Activated naive CD4-positive, alpha-beta T cell treated with anti-CD3 and anti-CD28 coated beads, Interleukin-2, amount 50 U/mL, for 72 hours (primary cell): ENCODE data around the gene LRRTM4. TPM values are rescaled to one million over a fixed set of nuclear protein-coding genes. Genes with fewer than 3 reads are reported as not detected.

Experiments used
- ATAC-seq, 2 donors: fragments of 150-1000 bp; cut with Tn5 transposase; 2 replicates each; pipeline ENCODE4 v1.10.0; 2021; ENCODE audit warnings: mild to moderate bottlenecking in 2 of 2, moderate library complexity in 2 of 2
- DNase-seq, 2 donors: peaks; one replicate each; pipeline ENCODE4 v3.0.0; 2021 to 2022; ENCODE audit warnings: low spot score in 2 of 2
- H3K27ac Mint-ChIP-seq, 2 donors: one replicate each; pipeline ENCODE4 v1.8.0; 2022; ENCODE audit warnings: mild to moderate bottlenecking in 2 of 2, mixed read lengths in 2 of 2
- H3K36me3 Mint-ChIP-seq, 2 donors: one replicate each; pipeline ENCODE4 v1.8.0; 2022; ENCODE audit warnings: mixed read lengths in 2 of 2
- H3K9me3 Mint-ChIP-seq, 2 donors: one replicate each; pipeline ENCODE4 v1.8.0; 2022; ENCODE audit warnings: mixed read lengths in 2 of 2
- total RNA-seq, 2 donors: library from RNA; stranded (reverse); gene quantifications; one replicate each; pipeline ENCODE4 v1.2.3, GENCODE V29; 2022

LRRTM4 gene
- total RNA-seq, result not detected

- Mint-ChIP-seq H3K27ac (no peak within 1 kb of the TSS), H3K36me3 (no peaks in the 10 kb centered on the region)
Observed at GRCh38 chr2:77521931-77522470, at the start of gene LRRTM4. LRRTM4 (minus strand) TSS chr2:77522376.

GRCh38 chr2:77571545-77571944, 49.4 kb upstream of the LRRTM4 start:
- peaks cover 4 to 20% of the 10 kb centered on the region in 2 donors for H3K9me3 Mint-ChIP-seq
- ATAC-seq, result no peak
- H3K27ac Mint-ChIP-seq, result no peak overlapping the region
- H3K36me3 Mint-ChIP-seq, result no peaks in the 10 kb centered on the region
- DNase-seq, result no peak

More at GRCh38 chr2:77521931-77522470, at the start of gene LRRTM4:
- DNase-seq, result no peak
- peaks cover 14 to 22% of the 10 kb centered on the region in 2 donors for H3K9me3 Mint-ChIP-seq
- ATAC-seq, result no peak

- DNase-seq, result no peak
- no peak for ATAC-seq
- Mint-ChIP-seq H3K9me3 (peaks cover 15 to 22% of the 10 kb centered on the region in 2 donors), H3K36me3 (peaks cover 0 to 4% of the 10 kb centered on the region in 2 donors), H3K27ac (no peak overlapping the region)
Observed at GRCh38 chr2:77567723-77568122, 45.5 kb upstream of the LRRTM4 start.

GRCh38 chr2:77566582-77566981, 44.4 kb upstream of the LRRTM4 start:
- H3K9me3 Mint-ChIP-seq, result peaks cover 11 to 20% of the 10 kb centered on the region in 2 donors
- H3K36me3 Mint-ChIP-seq, result peaks cover 0 to 4% of the 10 kb centered on the region in 2 donors

GRCh38 chr2:77566131-77566530, 44.0 kb upstream of the LRRTM4 start:
- ATAC-seq (no peak), DNase-seq (no peak)
- H3K9me3 Mint-ChIP-seq, result peaks cover 11 to 20% of the 10 kb centered on the region in 2 donors
- no peak overlapping the region for H3K27ac Mint-ChIP-seq
- H3K36me3 Mint-ChIP-seq, result peaks cover 0 to 4% of the 10 kb centered on the region in 2 donors

More at GRCh38 chr2:77566582-77566981, 44.4 kb upstream of the LRRTM4 start:
- no peak overlapping the region for H3K27ac Mint-ChIP-seq
- DNase-seq (no peak), ATAC-seq (no peak)

GRCh38 chr2:77552956-77553355, 30.8 kb upstream of the LRRTM4 start:
- Mint-ChIP-seq H3K36me3 (peaks cover 0 to 10% of the 10 kb centered on the region in 2 donors), H3K9me3 (peaks cover 11 to 19% of the 10 kb centered on the region in 2 donors)

GRCh38 chr2:77538031-77538430, 15.9 kb upstream of the LRRTM4 start:
- peaks cover 12 to 18% of the 10 kb centered on the region in 2 donors for H3K9me3 Mint-ChIP-seq
- H3K36me3 Mint-ChIP-seq, result peaks cover 0 to 13% of the 10 kb centered on the region in 2 donors
- ATAC-seq, result no peak
- DNase-seq, result no peak
- H3K27ac Mint-ChIP-seq, result no peak overlapping the region

More at GRCh38 chr2:77552956-77553355, 30.8 kb upstream of the LRRTM4 start:
- no peak for ATAC-seq
- no peak overlapping the region for H3K27ac Mint-ChIP-seq
- no peak for DNase-seq

GRCh38 chr2:77522888-77523287, 712 bp upstream of the LRRTM4 start:
- no peak for DNase-seq
- ATAC-seq, result no peak
- no peaks in the 10 kb centered on the region for H3K36me3 Mint-ChIP-seq
- H3K9me3 Mint-ChIP-seq, result peaks cover 14 to 16% of the 10 kb centered on the region in 2 donors
- no peak overlapping the region for H3K27ac Mint-ChIP-seq

GRCh38 chr2:77521548-77521891, 656 bp downstream of the LRRTM4 start:
- no peaks in the 10 kb centered on the region for H3K36me3 Mint-ChIP-seq
- no peak for DNase-seq
- no peak overlapping the region for H3K27ac Mint-ChIP-seq
- no peak for ATAC-seq
- H3K9me3 Mint-ChIP-seq, result peaks cover 14 to 22% of the 10 kb centered on the region in 2 donors

GRCh38 chr2:77520641-77521547, 1.3 kb downstream of the LRRTM4 start:
- DNase-seq (no peak), ATAC-seq (no peak)
- H3K36me3 Mint-ChIP-seq, result no peaks in the 10 kb centered on the region
- peaks cover 14 to 22% of the 10 kb centered on the region in 2 donors for H3K9me3 Mint-ChIP-seq
- no peak overlapping the region for H3K27ac Mint-ChIP-seq

GRCh38 chr2:77519888-77520506, 2.2 kb downstream of the LRRTM4 start:
- no peak for ATAC-seq
- no peak overlapping the region for H3K27ac Mint-ChIP-seq
- H3K36me3 Mint-ChIP-seq, result no peaks in the 10 kb centered on the region
- no peak for DNase-seq
- H3K9me3 Mint-ChIP-seq, result peaks cover 14 to 22% of the 10 kb centered on the region in 2 donors

GRCh38 chr2:77519164-77519887, 2.9 kb downstream of the LRRTM4 start:
- no peak overlapping the region for H3K27ac Mint-ChIP-seq
- no peaks in the 10 kb centered on the region for H3K36me3 Mint-ChIP-seq
- DNase-seq (no peak), ATAC-seq (no peak)
- H3K9me3 Mint-ChIP-seq, result peaks cover 8 to 16% of the 10 kb centered on the region in 2 donors

GRCh38 chr2:77518311-77518710, 3.9 kb downstream of the LRRTM4 start:
- ATAC-seq (no peak), DNase-seq (no peak)
- no peaks in the 10 kb centered on the region for H3K36me3 Mint-ChIP-seq
- H3K27ac Mint-ChIP-seq, result no peak overlapping the region
- peaks cover 8 to 16% of the 10 kb centered on the region in 2 donors for H3K9me3 Mint-ChIP-seq

GRCh38 chr2:77513191-77513590, 9.0 kb downstream of the LRRTM4 start:
- DNase-seq (no peak), ATAC-seq (no peak)
- H3K9me3 Mint-ChIP-seq, result peaks cover under 1 to 7% of the 10 kb centered on the region in 2 donors
- H3K27ac Mint-ChIP-seq, result no peak overlapping the region
- no peaks in the 10 kb centered on the region for H3K36me3 Mint-ChIP-seq

GRCh38 chr2:77512507-77512906, 9.7 kb downstream of the LRRTM4 start:
- Mint-ChIP-seq H3K27ac (no peak overlapping the region), H3K9me3 (peaks cover 3 to 4% of the 10 kb centered on the region in 2 donors), H3K36me3 (no peaks in the 10 kb centered on the region)
- DNase-seq (no peak), ATAC-seq (no peak)

GRCh38 chr2:77508511-77508910, 13.7 kb downstream of the LRRTM4 start:
- Mint-ChIP-seq H3K27ac (no peak overlapping the region), H3K36me3 (no peaks in the 10 kb centered on the region), H3K9me3 (peaks cover 0 to 4% of the 10 kb centered on the region in 2 donors)
- no peak for DNase-seq
- ATAC-seq, result no peak
